ENCODE data around the gene ZNF101.
A peak's percentile ranks its signal among the peaks of the same experiment; 100 is the strongest.

ZNF101 gene

DNA sequence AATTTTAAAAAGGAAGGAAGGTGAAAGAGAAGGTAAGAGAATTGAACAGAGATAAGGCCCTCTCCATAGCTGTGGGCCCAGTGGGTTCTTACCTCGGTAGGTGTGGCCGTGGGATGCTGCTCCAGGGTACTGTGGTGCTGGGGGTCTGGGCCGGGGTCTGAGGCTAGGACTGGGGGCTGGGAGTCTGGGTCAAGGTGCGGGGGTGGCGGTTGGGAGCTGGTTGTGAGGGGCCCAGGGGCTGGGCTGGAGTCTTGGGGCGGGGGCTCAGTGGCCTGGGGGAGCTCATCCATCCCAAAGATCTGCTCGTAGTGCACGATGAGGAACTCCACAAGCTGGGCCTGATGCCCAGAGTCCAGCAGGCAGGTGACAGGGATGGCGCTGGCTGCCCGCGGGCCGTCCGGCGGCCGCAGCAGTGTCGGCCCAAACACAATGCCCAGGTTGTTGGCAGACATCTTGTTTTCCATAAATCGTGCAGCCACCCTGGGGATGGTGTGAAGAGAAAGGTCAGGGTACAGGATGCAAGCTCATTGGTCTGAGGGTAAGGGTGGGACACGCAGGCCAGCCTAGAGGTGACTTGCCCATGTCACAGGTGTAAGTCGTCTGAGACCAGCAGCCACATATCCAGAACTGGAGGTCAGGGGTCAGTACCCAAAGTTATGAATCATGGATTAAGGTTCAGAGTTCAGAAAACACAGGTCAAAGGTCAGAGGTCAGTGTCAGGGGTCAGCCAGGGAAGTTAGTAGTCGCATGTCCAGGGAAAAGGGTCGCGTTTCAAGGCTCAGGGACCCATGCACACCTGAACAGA, 34.7 kb upstream of the ZNF101 start:
- peak; percentile 1 for DNase-seq (ENCODE audit: low read depth)
- TF ChIP-seq, protein P1, sequence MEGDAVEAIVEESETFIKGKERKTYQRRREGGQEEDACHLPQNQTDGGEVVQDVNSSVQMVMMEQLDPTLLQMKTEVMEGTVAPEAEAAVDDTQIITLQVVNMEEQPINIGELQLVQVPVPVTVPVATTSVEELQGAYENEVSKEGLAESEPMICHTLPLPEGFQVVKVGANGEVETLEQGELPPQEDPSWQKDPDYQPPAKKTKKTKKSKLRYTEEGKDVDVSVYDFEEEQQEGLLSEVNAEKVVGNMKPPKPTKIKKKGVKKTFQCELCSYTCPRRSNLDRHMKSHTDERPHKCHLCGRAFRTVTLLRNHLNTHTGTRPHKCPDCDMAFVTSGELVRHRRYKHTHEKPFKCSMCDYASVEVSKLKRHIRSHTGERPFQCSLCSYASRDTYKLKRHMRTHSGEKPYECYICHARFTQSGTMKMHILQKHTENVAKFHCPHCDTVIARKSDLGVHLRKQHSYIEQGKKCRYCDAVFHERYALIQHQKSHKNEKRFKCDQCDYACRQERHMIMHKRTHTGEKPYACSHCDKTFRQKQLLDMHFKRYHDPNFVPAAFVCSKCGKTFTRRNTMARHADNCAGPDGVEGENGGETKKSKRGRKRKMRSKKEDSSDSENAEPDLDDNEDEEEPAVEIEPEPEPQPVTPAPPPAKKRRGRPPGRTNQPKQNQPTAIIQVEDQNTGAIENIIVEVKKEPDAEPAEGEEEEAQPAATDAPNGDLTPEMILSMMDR (IDR thresholded peaks at IDR 0.05; ENCODE audit: insufficient read depth, low read depth, low read length, missing control alignments) = no peak
- H3K4me3 ChIP-seq (ENCODE audit: low read depth, low read length) = no peak overlapping the region

- DNase-seq (ENCODE audit: low read depth) = no peak
- TF ChIP-seq, protein P1 (IDR thresholded peaks at IDR 0.05; ENCODE audit: insufficient read depth, low read depth, low read length, missing control alignments) = no peak
- no peak overlapping the region for H3K4me3 ChIP-seq (ENCODE audit: low read depth, low read length)
These were observed 33.9 kb upstream of the ZNF101 start for GRCh38 chr19:19634516-19635312.

- TF ChIP-seq, protein P1 (IDR thresholded peaks at IDR 0.05; ENCODE audit: insufficient read depth, low read depth, low read length, missing control alignments) = no peak
- no peak overlapping the region for H3K4me3 ChIP-seq (ENCODE audit: low read depth, low read length)
- DNase-seq (ENCODE audit: low read depth) = no peak
These were observed 33.3 kb upstream of the ZNF101 start for GRCh38 chr19:19635313-19635702.

DNA sequence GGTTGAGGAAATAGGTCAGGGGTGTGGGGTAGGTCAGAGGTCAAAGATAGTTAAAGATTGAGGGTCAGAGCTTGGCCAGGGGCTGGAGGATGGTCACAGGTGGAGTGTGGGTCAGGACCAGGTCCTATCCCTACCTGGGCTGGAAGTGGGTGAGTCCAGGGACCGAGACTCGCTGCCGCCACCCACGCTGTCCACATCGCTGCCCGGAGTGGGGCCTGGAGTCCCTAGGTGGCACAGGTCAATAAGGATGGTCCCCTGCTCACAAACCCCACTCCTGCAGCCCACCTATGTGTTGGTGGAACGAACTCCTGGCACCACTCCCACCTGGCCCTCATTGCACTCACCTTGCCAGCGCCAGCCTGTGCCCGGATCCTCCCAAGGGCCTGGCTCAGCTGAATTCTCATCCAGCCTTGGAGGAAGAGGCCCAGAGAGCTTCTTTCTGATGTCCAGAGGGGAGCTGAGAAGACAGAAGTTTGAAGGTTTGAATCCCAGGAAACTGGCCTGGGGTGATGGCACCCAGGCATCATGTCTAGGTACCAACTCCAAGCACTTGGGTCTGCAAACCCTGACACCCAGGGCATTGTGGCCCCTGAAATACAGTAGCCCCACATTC, 32.0 kb upstream of the ZNF101 start:
- DNase-seq (ENCODE audit: low read depth) = no peak
- H3K4me3 ChIP-seq (ENCODE audit: low read depth, low read length) = no peak overlapping the region
- TF ChIP-seq, protein P1 (IDR thresholded peaks at IDR 0.05; ENCODE audit: insufficient read depth, low read depth, low read length, missing control alignments) = no peak

DNA sequence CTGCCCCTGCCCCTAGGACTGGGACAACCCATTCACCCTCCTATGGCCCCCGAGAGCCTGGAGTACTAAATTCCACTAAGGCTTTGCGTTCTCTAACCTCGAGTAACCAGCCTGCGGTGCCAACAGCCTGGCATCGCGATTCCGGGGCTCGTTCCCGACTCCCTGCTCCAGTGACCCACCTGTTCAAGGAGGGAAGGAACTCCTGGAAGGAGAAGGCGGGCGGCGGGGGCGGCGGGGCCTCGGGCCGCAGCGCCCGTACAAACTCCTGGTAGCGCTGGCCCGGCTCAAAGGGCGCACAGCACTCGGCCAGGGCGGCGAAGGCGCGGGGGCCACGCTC, 31.5 kb upstream of the ZNF101 start:
- no peak for DNase-seq (ENCODE audit: low read depth)
- TF ChIP-seq, protein P1 (IDR thresholded peaks at IDR 0.05; ENCODE audit: insufficient read depth, low read depth, low read length, missing control alignments) = no peak
- no peak overlapping the region for H3K4me3 ChIP-seq (ENCODE audit: low read depth, low read length)

- no peak overlapping the region for H3K4me3 ChIP-seq (ENCODE audit: low read depth, low read length)
- no peak for DNase-seq (ENCODE audit: low read depth)
- TF ChIP-seq, protein P1 (IDR thresholded peaks at IDR 0.05; ENCODE audit: insufficient read depth, low read depth, low read length, missing control alignments) = no peak
These were observed 31.0 kb upstream of the ZNF101 start for GRCh38 chr19:19637523-19638251.

Data from GM12865 (cell line).